HG02763 (cell line): ENCODE data around the gene KIRREL3.

Source experiments
- ATAC-seq: cut with Tn5 transposase; IDR thresholded peaks from one replicate; pipeline ENCODE4 v1.9.1; 2021; ENCODE audit warnings: mild to moderate bottlenecking, moderate library complexity; ENCODE audit not compliant: unreplicated experiment

KIRREL3 gene

DNA sequence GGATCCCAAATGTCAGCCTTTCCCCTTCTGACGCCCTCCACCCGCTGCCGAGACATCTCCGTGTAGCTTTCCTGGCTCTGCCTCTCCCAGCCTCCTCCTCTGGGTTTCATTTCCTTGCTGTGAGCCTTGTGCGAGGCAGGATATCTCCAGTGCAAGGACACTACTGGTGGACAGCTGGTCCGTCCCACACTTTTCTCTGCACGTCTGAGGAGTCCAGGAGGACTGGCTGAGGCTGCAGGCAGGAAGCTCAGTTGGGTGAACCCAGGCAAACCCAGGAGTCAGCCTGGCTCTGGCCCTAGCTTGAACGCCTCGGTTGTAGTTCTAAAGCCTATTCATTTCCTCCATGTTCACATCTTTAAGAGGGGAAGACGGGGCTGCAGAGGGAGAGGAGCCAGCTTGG is 499.6 kb downstream of the KIRREL3 start:
- no peak for ATAC-seq

DNA sequence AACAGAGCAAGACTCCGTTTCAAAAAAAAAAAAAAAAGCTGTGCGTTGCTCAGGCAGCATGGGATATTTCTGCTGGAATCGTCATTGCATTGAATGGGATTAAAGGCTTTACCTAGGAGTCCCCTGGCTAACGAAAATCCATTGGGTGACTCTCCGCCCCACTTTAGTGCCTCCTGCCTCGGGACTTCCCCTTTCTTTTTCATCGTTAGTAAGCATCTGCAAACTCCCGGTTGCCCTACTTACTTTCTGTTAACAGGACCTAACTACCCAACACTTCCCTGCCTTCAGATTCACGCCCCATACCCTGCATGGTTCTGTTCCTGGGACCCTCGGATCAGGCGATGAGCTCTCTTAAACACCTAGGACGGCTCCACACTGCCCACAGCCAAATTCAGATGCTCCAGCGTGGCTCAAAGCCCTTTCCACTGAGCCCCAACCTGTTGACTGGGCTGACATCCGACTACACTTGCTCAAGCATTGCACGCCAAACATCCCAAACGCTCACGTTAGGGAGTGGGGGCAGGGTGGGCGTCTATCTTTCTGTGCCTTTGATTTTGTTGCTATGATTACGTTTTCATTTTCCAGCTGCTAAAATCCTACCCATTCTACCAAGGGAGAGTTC is 501.3 kb downstream of the KIRREL3 start:
- ATAC-seq: no peak

DNA sequence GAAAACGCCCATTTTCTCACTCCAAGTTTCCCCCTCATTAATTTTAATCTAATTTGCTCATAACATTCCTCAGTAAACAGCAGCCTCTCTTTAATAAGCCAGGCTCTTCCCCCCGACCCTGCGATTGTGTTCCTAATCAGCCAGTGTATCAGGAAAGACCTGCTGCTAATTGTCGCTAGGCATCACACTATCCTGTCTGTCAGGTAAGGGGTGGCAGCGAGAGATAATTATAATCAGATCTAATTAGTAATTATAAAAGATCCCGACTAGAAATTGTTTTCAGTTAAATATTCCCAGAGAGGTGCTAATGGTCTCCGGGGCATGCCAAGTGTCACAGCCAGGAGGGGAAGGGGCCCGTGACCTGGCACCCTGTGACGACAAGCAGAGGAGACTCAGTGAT is 502.3 kb downstream of the KIRREL3 start:
- no peak for ATAC-seq

DNA sequence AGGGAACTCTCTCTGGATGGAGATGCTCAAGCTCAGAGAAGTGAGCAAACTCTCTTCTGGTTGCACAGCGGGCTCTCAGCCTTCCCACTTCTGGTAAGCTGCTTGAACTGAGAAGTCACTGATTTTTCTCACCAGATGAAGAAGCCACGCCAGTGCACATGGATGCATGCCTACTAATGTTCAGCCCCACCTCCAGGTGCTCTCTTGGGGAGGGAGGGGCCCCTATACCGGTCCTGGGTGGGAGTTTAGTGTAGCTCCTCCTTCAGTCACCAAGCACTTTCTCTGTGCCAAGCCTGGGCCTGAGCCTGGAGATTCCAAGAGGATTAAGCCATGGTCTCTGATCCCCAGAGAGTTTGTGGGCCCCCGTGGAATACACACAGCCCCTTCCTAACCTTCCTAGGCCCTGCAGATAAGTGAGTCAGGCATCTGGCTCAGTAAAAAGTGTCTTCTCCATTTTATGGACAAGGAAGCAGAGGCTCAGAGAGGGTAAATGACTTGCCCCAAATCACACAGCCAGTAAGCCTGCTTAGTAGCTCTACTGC is 502.9 kb downstream of the KIRREL3 start:
- no peak for ATAC-seq

DNA sequence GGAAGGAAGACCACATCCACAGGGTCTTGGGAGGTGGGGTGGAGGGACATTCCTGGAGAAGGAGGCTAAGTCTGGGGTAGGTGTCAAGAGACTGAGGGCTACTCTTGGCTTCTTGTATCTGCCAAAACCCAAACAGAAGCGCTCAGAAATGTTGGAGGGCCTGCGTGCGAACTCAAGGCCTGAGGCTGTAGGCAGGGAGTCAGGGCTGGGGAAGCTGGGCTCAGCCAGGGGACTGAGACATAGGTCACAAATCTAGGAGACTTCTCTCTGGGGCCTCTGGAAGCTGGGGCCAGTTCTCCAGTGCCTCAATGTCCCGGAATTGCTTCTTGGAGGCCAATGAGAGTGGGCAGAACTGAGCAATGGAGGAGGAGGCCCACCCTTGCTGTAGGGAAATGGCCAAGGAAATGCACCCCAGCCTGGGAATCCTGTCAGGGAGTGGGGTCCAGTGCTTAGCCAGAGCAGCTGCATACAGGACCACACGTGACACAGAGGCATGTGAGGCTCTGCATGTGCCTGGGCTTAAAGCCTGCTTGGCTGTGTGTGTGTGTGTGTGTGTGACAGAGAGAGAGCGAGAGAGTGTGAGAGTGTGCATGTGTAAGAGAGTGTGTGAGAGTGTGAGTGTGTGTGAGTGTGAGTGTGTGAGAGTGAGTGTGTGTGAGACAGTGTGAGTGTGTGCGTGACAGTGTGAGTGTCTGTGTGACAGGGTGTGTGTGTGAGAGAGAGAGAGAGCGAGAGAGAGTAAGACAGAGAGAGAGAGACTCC is 503.8 kb downstream of the KIRREL3 start:
- no peak for ATAC-seq

DNA sequence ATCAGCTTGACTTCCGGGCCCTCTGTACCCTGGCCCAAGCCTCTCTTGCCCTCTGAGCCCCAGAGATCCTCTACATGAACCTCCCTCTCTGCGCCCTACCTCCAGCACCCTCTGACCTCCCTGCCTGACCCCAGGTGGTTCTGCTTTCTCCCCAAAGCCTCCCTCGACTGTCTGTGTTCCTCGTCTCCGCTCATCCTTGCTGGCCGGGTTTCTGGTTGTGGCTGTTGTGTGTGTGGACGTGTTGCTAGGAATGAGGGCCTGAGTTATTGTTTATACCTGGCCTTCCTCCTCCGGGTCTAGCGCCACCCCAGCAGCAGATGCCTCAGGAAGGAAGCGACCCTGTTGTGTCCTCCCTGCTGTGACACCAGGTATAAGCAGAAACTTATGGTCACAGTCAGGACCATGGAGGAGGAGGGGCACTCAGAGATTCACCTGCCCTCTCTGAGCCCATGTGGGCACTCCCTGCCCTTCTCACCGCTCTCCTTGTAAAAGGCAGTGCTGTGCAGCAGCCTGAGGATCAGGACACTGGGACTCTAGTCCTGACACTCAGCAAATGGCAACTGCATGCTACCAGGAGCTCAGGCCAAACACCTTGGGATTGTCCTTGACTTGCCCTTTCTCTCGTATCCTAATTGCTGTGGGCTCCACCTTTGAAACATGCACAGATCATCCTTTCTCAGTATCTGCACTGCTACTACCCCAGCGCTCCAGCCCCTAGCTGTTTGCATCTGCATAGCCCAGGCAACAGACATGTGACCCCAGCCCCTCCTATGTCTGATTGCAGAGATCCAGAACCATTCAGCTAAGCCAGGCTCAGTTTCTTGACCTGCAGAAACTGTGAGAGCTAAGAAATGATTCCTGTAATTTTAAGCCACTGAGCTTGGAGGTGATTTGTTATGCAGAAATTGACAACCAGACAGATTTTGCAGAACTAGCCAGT is 505.0 kb downstream of the KIRREL3 start:
- no peak for ATAC-seq

DNA sequence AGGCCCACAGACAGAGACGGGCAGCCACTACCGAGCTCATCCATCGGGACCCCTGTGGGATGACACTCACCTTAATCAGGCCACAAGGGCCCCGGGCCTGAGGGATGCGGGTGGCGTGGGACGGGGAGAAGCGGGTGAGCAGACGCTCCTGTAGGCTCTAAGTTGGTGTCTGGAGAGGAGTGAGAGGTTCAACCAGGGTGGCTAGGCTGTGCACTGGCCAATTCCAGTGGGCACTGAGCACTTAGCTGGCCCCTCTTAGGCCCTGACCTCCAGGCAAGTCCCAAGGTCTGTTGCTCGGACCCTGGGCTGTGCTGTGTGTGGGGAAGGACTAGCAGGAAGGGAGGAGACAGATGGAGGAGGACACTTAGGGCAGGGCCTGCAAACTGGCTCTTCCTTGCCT is 505.7 kb downstream of the KIRREL3 start:
- no peak for ATAC-seq

DNA sequence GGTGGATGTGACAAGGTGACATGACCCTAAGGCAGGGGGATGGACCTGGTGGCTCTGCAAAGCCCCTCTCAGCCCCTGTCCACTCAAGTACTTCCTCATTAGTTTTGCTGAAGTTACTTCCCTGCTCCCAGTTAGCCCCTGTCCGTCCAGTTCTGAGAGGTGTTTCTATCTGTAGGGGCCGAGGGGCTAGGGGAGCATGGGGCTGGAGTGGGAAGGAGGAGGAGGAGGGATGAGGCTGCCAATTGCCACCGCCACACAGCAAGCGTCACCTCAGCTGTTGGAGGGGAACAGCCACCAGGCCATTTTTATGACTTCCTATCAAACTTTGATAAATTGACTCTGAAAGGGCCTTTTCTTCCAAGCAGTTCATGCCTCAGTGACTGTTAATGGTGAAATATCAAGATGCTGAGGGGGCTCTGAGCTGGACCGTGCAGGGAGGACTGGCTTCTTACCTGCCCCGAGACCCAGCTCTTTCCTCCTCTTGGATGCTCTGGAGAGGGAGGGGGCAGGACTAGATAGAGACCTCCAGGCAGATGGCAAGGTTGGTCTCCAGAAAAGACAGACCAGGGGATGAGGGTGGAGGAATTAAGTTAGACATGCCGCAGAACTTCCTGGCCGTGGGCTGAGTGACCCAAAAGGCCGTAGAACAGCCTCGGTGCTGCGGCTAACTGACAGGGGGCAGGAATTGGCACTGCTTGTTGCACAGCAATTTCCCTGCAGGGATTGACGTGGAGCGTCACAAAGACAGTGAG is 508.1 kb downstream of the KIRREL3 start:
- ATAC-seq: no peak

DNA sequence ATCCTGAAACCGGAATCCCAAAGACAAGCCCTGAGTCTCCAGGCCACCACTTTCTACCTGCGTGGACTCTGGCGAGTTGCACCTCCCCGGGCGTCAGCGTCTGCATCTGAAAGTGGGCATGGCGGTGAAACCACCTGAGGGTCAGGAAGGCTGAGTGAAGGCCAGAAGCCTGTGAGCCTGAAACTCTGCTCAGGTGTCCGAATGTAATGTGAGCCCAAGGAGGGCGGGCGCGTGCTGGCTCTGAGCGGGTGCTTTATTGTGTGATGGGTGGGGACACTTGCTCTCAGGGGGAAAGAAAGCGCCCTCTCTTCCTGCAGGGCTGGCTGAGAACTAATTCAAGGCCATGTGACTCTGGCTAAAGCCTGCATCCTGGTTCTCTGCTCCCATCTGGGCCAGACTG is 509.5 kb downstream of the KIRREL3 start:
- ATAC-seq: no peak

DNA sequence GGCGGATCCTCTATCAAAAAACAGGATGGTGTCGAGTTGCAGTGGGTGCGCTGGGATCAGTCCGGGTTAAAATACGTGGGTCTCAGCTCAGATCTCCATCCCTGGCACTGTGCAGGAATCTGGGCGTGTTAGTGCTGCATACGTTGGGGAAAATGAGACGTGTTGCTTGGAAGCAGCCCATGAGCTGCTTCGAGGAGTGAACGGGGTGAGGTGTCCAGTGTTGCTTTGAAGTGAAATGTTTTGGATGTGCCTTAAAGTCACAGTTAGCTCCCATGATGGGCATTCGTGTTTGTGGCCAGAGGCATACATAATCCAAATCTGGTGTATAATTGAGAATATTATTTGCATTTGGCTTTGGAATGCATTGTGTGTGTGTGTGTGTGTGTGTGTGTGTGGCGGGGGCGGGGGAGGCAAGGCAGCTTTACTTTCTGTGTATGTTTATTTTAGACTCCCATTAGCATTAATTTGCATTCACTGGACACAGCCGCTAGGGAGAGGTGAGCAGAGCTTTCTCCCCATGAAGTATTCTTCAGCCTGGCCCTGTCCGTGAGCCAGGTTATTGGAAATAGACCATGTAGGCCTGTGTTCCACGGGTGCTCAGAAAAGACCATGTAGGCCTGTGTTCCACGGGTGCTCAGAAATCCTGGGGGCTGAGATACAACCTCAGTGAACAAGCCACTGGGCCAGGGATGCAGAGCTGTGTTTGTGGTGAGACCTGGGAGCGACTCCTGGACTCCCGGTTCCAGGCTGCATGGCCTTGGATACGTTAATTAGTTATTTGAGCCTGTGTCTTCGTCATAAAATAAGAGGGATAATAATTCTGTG is 510.5 kb downstream of the KIRREL3 start:
- no peak for ATAC-seq

DNA sequence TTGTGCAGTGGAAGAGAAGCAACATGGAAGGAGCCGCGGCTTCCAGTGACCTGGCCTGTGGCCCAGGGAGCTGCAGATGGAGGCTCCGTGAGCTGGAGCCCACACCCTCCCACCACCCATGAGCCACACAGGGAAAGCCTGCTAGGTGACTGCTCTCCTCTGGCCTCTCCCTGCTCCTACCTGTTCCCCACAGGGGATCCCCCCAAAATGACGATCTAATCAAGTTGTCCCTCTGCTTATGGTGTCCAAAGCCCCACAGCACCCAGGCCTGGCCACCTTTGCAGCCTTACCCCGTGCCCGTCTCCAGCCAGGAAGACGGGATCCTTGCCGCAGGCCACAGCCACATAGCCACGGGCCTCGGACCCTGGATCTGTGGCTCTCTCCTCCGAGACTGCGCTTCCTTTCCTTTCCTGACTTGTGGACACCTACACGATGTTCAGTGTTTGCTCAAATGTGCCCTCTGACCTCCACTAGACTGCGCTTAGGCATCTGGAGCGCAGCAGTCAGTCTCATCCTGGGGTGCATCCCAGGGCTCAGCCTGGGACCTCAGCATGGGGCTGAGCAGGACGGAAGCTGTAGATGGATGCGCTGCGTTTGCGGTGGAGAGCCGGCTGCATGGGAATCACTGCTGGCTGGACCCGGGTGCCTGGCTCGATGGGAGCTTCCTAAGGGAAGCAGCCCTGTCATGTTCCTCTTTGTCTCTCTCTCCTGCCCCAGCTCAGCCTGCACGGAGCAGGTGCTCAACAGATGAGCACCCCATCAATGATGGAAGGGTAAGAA is 511.8 kb downstream of the KIRREL3 start:
- no peak for ATAC-seq

DNA sequence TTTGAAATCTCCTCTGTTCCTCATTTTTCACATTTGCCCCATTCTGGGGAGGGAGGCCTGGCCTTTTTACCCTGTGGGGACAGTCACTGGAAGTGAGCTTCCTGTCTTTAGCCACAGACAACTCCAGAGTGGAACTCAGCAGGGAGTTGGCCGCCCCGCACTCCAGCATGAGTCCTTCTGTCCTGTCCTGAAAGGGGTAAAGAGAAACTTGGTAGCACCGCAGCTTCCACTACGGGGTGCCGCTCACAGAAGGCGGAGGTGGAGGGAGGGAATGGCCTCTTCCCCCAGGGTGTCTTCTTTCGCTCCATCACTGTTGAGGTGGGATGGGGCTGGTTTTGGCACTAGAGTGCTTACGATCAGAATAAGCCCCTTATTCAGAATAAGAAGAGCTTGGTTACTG is 512.9 kb downstream of the KIRREL3 start:
- ATAC-seq: no peak

DNA sequence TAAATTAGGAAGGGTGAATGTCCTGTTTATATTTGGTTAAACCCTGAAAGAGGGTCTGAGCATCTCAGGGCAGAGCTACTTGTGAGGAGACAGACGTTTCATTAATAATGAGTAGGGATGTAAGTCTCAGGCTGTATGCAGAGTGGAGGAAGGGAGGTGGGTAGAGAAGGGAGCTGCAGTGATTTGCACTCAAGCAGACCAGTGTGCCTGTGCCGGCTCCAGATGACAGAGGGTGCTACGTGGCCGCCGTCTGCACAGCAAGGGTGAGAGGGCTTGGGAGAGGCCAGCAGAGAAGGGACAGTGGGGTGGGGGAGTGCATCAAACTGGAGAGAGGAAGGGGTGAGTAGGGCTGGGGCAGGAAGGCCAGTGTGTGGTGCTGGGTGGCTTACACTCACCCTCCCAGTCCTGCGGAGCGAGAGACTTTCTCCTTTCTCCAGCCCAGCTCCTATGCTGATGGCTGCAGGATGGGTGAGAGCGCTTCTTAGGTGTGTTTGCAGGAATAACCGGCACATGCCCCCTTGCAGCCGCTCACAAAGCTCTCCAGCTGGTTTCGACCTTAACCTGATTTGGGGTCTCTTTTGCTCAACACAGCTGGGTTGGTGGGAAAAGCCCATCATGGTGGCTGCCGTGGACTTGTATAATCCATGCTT is 514.5 kb downstream of the KIRREL3 start:
- no peak for ATAC-seq

DNA sequence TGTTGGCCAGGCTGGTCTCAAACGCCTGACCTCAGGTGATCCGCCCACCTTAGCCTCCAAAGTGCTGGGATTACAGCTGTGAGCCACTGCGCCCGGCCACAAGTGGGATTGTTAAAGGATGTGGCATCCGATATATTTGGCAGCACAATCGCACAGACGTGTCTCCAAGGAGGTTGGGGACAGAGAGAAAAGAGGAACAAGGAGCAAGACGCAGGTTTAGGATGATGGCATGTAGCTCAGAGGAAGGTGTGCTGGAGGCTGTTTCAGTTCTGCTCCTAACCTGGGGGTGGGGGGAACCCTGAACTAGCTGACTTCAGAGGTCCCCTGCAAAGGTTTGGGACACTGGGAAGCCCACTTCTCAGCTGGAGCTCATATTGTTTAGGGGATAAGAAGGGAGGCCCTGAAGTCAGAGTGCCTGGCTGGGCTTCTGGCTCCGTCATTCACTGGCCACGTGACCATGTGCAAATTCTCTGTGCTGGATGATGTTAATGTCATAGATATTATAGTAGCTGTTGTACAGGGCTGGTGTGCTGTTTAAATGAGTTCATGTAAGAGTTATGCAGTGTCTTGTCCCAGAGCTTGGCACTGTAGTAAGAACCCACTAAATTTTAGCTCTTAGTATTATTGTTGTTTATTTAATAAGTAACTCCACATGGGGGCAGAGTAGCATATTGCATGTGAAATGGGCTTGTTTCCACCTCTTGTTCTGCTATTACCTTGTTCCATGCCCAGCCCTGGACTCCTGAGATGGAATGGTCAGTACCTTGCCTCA is 515.4 kb downstream of the KIRREL3 start:
- peak; percentile 43 for ATAC-seq

DNA sequence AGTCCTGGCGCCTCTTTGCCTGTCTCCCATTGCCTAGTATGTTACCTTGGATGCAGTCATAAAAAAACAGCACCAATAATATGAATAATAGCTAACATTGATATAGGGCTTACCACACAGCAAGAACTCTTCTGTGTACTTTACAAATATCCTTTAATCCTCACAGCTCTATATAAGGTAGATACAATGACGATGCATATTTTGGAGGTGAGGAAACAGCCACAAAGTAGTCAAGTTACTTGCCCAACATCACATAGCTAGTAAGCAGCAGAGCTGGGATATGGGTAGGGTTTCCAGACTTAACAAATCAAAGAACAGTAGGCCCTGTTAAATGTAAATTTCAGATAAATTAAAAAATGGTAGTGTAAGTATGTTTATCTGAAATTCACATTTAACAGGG is 516.3 kb downstream of the KIRREL3 start:
- ATAC-seq: no peak

DNA sequence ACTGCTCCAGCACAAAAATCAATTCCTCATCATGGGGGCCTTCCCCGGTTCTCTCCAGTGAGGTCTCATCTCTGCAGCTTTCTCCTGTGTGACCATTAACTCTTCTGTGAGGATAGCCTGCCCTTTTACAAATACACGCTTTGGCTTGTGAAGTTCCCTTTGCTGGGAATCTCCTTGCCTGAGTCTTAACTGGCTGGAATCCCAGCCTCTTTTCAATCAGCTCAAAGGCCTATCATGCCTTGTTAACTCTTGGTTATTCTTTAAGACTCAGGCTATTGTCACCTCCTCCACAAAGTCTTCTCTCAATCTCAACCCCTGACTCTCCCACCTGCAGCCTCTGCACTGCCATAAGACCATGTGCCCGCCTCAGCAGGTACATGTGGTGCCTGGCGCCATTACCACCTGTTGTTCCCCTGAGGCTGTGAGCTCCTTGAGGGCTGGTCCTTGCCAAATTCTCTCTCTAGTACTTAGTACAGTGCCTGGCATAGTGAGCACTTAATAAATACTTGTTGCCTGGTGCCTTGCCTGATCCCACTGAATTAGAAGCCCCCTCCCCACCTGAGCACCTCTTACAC is 516.9 kb downstream of the KIRREL3 start:
- ATAC-seq: no peak

DNA sequence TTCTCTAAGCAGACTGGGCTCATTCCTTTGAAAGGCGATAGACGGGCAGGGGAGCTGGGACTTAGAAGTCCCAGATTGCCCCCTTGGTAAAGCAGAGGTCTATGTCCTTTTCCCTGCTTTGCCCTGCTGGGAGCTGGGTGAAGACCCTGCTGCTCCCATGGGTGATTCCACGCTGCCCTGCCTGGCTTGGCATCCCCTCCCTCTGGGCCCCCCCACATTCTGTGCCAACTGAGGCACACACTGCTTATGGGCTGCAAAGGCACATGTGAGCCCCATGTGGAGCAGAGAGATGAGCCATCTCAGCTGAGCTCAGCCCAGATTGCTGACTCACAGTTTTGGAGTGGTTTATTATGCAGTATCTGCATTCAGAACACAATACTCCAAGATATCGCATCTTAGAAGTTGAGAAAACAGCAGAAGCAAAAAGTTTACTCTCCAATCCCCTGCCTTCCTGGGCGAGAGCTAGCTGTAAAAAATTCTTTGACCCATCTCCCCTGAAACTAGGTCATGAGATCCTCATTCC is 517.9 kb downstream of the KIRREL3 start:
- no peak for ATAC-seq
